Testis (tissue), 2 donors: ENCODE data around the gene TAF11.

Experiments
- CTCF ChIP-seq, 3 experiments: fragments of 450-650 bp in 2 of 3; fragments of 200-600 bp in 1 of 3; sonication (generic) in 1 of 3; IDR thresholded peaks; one replicate each; pipeline ENCODE4 v1.5.1; 2016 to 2019; ENCODE audit warnings: antibody characterized with exemption in 3 of 3, mild to moderate bottlenecking in 2 of 3, moderate library complexity in 1 of 3
- POLR2A ChIP-seq: fragments of 450-650 bp; IDR thresholded peaks from one replicate; pipeline ENCODE4 v1.6.1; 2017; ENCODE audit warnings: antibody characterized with exemption, mild to moderate bottlenecking, moderate library complexity

- TF ChIP-seq CTCF (IDR thresholded peaks at IDR 0.05) (no peak), POLR2A (no peak)
Observed at GRCh38 chr6:34875292-34876213, 12.3 kb downstream of the TAF11 start.
